ENCODE measurements around the gene NOP9.

NOP9 gene

GRCh38 chr14:24337824-24338175 is 38.1 kb downstream of the NOP9 start:
- TF ChIP-seq TOX (CRISPR knock-in tag; IDR thresholded peaks at IDR 0.05; ENCODE audit: borderline replicate concordance) (no peak), ZFP30 (CRISPR knock-in tag; IDR thresholded peaks at IDR 0.05) (no peak), CSDC2 (CRISPR knock-in tag; IDR thresholded peaks at IDR 0.05) (no peak)
- TF ChIP-seq, protein P1, sequence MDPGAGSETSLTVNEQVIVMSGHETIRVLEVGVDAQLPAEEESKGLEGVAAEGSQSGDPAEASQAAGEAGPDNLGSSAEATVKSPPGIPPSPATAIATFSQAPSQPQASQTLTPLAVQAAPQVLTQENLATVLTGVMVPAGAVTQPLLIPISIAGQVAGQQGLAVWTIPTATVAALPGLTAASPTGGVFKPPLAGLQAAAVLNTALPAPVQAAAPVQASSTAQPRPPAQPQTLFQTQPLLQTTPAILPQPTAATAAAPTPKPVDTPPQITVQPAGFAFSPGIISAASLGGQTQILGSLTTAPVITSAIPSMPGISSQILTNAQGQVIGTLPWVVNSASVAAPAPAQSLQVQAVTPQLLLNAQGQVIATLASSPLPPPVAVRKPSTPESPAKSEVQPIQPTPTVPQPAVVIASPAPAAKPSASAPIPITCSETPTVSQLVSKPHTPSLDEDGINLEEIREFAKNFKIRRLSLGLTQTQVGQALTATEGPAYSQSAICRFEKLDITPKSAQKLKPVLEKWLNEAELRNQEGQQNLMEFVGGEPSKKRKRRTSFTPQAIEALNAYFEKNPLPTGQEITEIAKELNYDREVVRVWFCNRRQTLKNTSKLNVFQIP (CRISPR knock-in tag; IDR thresholded peaks at IDR 0.05; ENCODE audit: borderline replicate concordance, low read depth) = no peak
- ATAC-seq = no peak

GRCh38 chr14:24338843-24339242 is 39.2 kb downstream of the NOP9 start:
- ATAC-seq = no peak

GRCh38 chr14:24339284-24340151 is 39.9 kb downstream of the NOP9 start, which contains the start of gene RIPK3:
Gene RIPK3, minus strand, starts transcription at chr14:24339991. Its CDS starts 165 bp downstream, at chr14:24339826.
- no peak for ATAC-seq
- TF ChIP-seq SNAI2 (CRISPR knock-in tag; IDR thresholded peaks at IDR 0.05) = no peak
- no peak for TF ChIP-seq ISL1 (CRISPR knock-in tag; IDR thresholded peaks at IDR 0.05)
- no peak for TF ChIP-seq OSR1 (CRISPR knock-in tag; IDR thresholded peaks at IDR 0.05)
- no peak for TF ChIP-seq RARB (CRISPR knock-in tag; IDR thresholded peaks at IDR 0.05)
- TF ChIP-seq, protein P2, sequence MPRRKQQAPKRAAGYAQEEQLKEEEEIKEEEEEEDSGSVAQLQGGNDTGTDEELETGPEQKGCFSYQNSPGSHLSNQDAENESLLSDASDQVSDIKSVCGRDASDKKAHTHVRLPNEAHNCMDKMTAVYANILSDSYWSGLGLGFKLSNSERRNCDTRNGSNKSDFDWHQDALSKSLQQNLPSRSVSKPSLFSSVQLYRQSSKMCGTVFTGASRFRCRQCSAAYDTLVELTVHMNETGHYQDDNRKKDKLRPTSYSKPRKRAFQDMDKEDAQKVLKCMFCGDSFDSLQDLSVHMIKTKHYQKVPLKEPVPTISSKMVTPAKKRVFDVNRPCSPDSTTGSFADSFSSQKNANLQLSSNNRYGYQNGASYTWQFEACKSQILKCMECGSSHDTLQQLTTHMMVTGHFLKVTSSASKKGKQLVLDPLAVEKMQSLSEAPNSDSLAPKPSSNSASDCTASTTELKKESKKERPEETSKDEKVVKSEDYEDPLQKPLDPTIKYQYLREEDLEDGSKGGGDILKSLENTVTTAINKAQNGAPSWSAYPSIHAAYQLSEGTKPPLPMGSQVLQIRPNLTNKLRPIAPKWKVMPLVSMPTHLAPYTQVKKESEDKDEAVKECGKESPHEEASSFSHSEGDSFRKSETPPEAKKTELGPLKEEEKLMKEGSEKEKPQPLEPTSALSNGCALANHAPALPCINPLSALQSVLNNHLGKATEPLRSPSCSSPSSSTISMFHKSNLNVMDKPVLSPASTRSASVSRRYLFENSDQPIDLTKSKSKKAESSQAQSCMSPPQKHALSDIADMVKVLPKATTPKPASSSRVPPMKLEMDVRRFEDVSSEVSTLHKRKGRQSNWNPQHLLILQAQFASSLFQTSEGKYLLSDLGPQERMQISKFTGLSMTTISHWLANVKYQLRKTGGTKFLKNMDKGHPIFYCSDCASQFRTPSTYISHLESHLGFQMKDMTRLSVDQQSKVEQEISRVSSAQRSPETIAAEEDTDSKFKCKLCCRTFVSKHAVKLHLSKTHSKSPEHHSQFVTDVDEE (CRISPR knock-in tag; IDR thresholded peaks at IDR 0.05) = no peak

More at GRCh38 chr14:24338843-24339242, 39.2 kb downstream of the NOP9 start:
- TF ChIP-seq CSRNP3 (CRISPR knock-in tag; IDR thresholded peaks at IDR 0.05) = no peak
- no peak for TF ChIP-seq TCF4 (CRISPR knock-in tag; IDR thresholded peaks at IDR 0.05; ENCODE audit: borderline replicate concordance)
- no peak for TF ChIP-seq ZFP30 (CRISPR knock-in tag; IDR thresholded peaks at IDR 0.05)
- TF ChIP-seq ZNF70 (CRISPR knock-in tag; IDR thresholded peaks at IDR 0.05) = no peak
- no peak for TF ChIP-seq SNAI2 (CRISPR knock-in tag; IDR thresholded peaks at IDR 0.05)

DNA sequence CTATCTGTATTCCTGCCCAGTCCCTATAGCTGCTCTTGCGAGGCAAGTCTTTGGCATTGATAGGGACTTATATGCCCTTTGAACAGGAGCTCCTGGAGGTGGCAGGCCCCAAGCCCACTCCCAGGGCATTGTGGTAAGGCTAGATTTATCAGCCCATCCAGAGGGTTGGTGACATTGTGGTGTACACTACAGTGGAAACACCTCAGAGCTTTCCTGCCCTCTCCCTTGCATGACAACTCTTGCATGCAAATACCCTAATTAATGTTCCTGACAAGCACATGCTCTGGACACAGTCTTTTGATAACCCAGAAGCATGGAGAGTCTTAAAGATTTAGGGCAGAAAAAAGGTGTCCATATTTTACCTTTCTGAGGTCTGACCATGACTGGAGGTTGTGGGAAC is 41.0 kb downstream of the NOP9 start:
- no peak for ATAC-seq
- TF ChIP-seq TOX (CRISPR knock-in tag; IDR thresholded peaks at IDR 0.05; ENCODE audit: borderline replicate concordance) (no peak), TCF4 (CRISPR knock-in tag; IDR thresholded peaks at IDR 0.05; ENCODE audit: borderline replicate concordance) (no peak), CSDC2 (CRISPR knock-in tag; IDR thresholded peaks at IDR 0.05) (no peak), ESRRG (CRISPR knock-in tag; IDR thresholded peaks at IDR 0.05) (no peak), ZNF8 (CRISPR knock-in tag; IDR thresholded peaks at IDR 0.05) (no peak), ZFP30 (CRISPR knock-in tag; IDR thresholded peaks at IDR 0.05) (no peak), ISL1 (CRISPR knock-in tag; IDR thresholded peaks at IDR 0.05) (no peak), ZFP3 (CRISPR knock-in tag; IDR thresholded peaks at IDR 0.05) (no peak), CSRNP3 (CRISPR knock-in tag; IDR thresholded peaks at IDR 0.05) (no peak), BACH2 (CRISPR knock-in tag; IDR thresholded peaks at IDR 0.05; ENCODE audit: borderline replicate concordance) (no peak), GLIS3 (CRISPR knock-in tag; IDR thresholded peaks at IDR 0.05) (no peak), CREB5 (CRISPR knock-in tag; IDR thresholded peaks at IDR 0.05; ENCODE audit: low read depth) (no peak)
- TF ChIP-seq, protein P1 (CRISPR knock-in tag; IDR thresholded peaks at IDR 0.05; ENCODE audit: borderline replicate concordance, low read depth) = no peak

Measured in SK-N-SH treated with all-trans-retinoic acid at 6 μM for 48 hours (cell line).